Thyroid gland (tissue), 4 donors: Measurements from ENCODE around the gene LGI2.

Experiments used
- CTCF ChIP-seq, 6 experiments: fragments of 200-600 bp in 3 of 6; fragments of 450-650 bp in 3 of 6; sonication (generic) in 3 of 6; IDR thresholded peaks; one replicate each; pipeline ENCODE4 v1.5.1; 2016 to 2019; ENCODE audit warnings: antibody characterized with exemption in 6 of 6, mild to moderate bottlenecking in 2 of 6, inconsistent platforms in 1 of 6, moderate library complexity in 1 of 6
- POLR2A ChIP-seq, 2 donors: fragments of 450-650 bp; IDR thresholded peaks; one replicate each; pipeline ENCODE4 v1.6.1; 2017; ENCODE audit warnings: antibody characterized with exemption in 2 of 2, mild to moderate bottlenecking in 2 of 2, moderate library complexity in 1 of 2

- TF ChIP-seq CTCF (IDR thresholded peaks at IDR 0.05) (no peak), POLR2A (IDR thresholded peaks at IDR 0.05) (no peak)
These were observed 47.8 kb upstream of the LGI2 start for GRCh38 chr4:25078523-25078922.
